Muscle of arm (tissue), 12 donors: Measurements from ENCODE around the gene JAG2. TPM values are rescaled to one million over a fixed set of nuclear protein-coding genes. Genes with fewer than 3 reads are reported as not detected.

Experiments
- DNase-seq: peaks from one replicate; pipeline ENCODE4 v3.0.0-alpha.2; 2013
- polyA plus RNA-seq, 12 donors: library from polyadenylated mRNA; unstranded; fragments of 120-200 nt; gene quantifications; one replicate each; pipeline ENCODE4 v1.2.1, GENCODE V29; 2013; ENCODE audit not compliant: insufficient read length in 12 of 12

The JAG2 gene
- polyA plus RNA-seq, 12 donors: 23.7 to 54.1 (median 34.0) TPM; not detected in 1

DNA sequence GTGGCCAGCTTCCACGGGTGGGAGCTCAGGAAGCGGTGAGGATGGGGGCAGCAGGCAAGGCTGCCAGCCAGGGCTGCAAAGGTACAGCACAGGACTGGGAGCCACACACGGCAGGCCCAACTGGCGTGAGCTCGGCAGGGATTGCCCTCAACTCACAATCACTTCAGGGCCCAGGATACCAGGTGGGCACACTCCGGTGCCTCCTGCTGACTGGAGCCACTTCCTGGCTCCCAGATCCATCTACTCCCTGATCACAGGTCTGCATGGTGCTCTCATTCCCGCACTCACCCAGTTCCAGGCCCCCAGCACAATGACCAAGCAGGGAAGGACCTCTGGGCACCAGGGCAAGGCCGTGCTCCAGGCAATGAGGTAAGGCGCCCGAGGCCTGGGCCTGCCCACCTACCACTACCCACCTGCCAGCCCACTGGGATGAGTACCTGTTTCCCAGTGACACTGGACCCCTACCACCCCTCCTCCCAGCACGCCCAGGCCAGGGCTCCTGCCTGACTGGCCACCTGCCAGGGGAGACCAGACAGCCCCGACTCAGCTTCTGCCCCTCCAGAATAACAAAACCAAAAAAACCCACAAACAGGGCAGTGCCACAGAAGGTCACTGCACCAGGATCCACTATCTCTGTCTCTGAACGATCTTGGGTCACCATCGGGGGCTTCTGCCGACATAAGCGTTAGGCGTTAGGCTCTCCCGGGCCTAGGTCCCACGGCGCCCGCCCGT lies 1.8 kb downstream of the JAG2 start:
- no peak for DNase-seq

DNA sequence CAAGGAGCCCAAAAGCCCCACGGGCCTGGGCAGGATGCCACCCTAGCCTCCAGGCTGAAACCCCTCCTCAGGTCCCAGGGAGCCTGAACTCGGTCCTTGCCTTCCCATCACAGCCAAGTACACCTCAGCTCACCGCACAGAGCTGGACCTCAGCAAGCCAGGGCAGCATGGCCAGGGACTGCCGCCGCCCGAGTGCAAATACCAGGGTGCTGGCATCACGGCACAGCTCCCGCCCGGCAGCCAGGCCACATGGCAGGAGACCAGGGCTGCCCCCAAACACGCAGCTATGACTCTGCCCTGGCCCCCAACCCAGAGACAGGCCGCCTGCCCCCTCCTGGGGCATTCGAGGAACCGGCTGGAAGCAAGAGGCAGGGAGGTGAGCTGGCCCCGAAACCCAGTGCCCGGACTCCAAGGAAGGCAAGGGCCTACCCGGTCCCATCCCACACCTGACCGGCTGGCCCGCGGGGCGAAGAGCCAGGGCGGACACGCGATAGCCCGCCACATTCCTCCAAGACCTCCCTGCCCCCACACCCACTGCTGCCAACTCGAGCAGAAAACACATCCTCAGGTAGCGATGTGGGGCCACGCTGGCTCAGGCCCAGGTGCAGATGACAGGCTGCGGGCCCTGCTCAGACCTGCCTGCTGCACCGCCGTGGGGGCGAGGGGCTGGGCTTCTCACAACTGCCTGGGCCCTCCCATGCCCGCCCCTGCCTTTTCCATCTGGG lies 2.7 kb downstream of the JAG2 start:
- no peak for DNase-seq

DNA sequence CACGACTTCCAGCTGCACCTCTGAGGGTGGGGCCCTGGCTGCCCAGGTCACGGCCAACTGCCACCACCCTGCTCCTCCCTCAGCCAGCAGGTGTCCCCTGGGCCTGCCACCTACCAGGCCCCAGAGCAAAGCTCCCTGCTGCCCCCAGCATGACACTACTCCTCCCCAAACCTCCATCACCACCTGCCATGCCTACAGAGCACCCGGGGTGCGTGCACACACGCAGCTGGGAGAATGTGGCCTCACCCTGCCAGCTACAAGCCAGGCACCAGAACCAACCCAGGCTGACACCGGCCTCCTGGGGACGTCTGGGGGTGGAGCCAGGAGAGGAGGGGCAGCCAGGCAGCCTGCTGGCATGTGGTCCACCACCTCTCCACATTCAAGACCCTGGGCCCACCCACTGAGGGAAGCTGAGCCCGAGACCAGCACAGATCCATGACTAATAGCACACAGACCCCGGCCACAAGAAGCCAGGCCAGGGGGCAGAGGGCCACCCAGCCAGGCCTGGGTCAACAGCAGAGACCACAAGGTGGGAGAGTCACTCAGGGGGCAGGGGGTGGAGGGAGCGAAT lies 3.4 kb downstream of the JAG2 start:
- DNase-seq: no peak

- DNase-seq: no peak
Measured at GRCh38 chr14:105163040-105163742, 5.4 kb downstream of the JAG2 start.

DNA sequence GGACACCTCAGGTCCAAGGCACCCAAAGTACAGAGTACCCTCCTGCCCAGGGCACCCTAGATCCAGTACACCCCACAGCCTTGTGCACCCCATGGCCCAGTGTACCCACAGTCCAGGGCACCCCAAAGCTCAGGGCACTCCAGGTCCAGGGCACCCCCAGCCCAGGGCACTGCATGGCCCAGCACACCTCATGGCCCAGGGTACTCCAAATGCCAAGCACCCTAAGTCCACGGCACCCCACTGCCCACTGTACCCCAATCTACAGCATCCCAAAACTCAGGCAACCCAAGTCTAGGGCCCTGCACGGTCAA lies 6.0 kb downstream of the JAG2 start:
- DNase-seq: no peak

DNA sequence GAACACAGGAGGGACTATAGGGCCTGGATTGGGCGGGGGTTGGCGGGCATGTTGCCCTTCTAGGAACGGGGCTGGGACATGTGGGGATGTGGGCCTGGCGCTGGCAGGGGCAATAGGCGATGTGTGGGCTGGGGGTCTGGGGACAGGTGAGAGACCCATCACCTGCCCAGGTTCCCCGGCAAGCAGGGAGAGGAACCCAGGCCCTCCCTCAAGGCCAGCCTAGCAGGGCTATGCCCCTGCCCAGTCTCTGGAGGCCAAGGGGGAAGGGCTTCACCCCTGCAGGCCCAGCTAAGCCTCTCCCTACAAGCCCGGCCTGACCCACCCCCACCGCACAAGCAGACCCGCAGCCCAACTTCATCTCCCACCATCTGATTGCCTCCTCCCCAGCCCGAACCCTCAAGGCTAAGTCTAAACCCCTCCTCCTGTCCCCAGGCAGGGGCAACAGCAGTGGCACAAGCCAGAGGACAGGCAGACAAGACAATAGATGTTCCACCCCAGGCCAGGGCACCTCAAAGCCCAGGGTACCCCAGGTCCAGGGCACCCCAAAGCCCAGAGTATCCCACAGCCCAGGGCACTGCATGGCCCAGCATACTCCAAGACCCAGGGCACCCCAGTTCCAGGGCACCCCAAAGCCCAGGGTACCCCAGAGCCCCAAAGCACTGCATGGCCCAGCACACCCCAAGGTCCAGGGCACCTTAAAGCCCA lies 6.5 kb downstream of the JAG2 start:
- DNase-seq: no peak

GRCh38 chr14:105161309-105161708 lies 7.3 kb downstream of the JAG2 start:
- no peak for DNase-seq

GRCh38 chr14:105160776-105161175 lies 7.8 kb downstream of the JAG2 start:
- no peak for DNase-seq

DNA sequence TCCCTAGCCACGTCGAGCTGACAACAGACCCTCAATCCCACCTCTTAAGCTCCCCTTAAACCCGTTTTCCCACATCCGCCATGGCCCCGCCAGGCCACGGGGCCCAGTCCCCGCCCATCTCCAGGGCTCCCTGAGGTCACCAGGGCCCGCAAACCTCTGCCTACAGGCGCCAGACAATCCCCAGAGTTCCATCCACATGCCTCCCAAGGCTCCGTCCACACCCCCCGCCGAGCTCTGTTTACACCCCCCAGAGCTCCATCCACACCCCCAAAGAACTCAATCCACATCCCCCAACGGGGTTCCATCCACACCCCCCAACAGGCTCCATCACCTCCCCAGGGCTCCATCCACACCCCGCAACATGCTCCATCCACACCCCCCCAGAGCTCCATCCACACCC lies 9.2 kb downstream of the JAG2 start:
- DNase-seq: no peak

- no peak for DNase-seq
Measured at GRCh38 chr14:105158794-105159193, 9.8 kb downstream of the JAG2 start.

DNA sequence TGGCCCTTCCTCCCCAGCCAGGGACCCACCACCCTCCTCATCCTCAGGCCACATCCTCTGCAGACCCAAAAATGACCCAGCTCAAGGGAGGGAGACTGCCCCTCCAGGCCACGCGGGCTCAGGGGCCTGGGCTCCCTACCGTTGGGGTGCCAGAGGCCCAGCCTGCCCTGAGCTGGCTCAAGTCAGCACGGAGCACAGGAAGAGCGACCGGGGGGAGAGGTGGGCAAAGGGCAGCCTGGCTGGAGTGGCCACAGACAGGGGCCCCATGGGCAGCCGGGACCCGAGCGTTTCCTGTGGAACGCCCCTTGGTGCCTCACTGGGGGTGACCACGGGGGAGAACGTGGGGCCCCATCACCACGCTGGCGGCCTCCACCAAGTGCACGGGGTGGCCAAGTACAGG lies 10.7 kb downstream of the JAG2 start:
- no peak for DNase-seq

GRCh38 chr14:105156414-105157375 lies 11.9 kb downstream of the JAG2 start:
- no peak for DNase-seq

GRCh38 chr14:105155681-105156413 lies 12.7 kb downstream of the JAG2 start:
- no peak for DNase-seq

DNA sequence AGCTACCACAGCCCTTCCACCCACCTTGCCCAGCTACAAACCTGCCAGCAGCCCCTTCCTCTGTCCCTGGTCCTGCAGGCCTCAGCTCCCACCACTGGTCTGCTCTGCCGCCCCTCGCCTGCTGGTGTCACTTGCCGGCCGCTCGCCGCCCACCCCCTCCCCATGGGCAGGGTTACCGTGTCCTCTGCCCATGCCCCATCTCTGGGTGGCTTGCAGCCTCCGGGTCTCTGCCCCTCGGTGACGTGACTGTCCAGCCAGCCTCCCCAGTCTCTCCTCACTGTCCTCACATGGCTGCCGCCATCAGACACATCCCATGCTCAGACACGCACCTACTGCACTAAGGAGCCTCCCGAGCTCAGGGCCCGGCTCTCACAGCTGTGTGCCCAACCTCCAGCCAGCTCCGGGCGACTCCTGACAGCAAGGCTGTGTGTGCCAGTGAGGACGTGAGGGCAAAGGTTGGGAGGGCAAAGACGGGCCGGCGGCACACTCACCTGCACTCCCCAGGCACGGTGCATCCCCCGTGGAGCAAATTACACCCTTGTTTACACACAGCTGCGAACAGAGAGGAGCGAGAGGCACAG lies 13.4 kb downstream of the JAG2 start:
- no peak for DNase-seq

DNA sequence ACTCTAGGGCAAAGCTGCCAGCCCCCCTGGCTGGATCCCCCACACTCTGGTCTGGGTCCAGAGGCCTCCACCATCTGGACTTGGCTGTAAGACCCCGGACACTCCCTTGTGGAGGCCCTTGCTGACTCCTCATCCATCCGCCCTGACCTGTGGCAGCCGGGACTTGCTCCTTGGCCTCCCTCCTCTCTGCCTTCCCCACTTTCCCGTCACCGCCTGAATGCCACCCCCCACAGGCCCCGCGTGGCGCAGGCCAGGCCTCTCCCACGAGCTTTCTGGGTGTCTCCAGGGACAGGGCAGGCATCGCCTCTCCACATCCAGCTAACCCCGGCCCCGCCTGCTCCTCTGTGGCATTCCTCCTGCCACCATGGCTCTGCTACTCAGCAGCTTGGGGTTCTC lies 14.1 kb downstream of the JAG2 start:
- DNase-seq: no peak

GRCh38 chr14:105153739-105154475 lies 14.7 kb downstream of the JAG2 start:
- DNase-seq: no peak

DNA sequence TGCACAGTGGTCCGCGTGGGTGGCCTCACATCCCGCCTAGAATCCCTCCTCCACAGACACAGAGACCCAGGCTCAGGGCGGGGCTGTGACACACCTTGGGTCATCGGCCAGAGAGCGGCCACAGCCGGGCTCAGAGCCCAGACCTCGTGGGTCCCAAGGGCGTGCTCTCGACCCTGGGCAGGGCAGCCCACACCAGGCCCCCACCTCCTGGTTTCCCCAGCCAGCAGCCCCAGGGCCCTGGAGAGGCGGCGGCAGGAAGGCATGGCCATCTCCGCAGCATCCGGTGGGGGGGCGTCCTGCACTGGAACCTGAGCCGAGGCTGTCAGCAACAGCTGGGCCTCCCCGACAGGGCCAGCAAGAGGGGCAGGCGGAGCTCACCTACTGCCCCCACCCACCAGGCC lies 15.2 kb downstream of the JAG2 start:
- no peak for DNase-seq

DNA sequence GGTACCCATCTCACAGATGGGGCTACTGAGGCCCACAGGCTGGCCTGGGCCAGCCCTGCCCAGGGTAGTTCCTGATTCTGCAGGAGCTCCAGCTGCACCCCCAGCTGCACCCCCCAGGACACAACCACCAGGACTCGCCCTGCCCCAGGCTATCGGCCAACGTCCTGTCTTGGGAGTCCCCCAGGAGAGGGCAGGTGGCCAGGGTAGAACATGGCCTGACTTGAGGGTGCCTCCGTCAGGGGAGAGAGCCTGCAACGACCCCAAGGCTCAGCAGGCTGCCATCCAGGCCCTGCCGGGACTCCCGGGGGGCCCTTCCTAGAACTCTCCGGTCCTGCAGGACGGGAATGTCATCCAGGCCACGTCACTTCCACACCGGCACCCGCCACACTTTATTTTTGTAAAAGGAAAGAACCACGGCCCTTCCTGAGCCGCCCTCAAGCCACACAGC lies 15.8 kb downstream of the JAG2 start:
- DNase-seq: no peak
